Tibial artery (tissue), 4 donors: Measurements from ENCODE around the gene TAF1B.

ENCODE experiments used
- DNase-seq, 2 donors: peaks; one replicate each; pipeline ENCODE4 v3.0.0-alpha.2; 2019
- H3K27ac ChIP-seq, 2 donors: fragments of 200-600 bp; sonication (generic) in 1 of 2; 1 replicate in 1 of 2; 2 replicates in 1 of 2; pipeline ENCODE4 v1.5.1; 2018 to 2019; ENCODE audit warnings: mild to moderate bottlenecking in 1 of 2
- H3K27me3 ChIP-seq, 2 donors: fragments of 200-600 bp; sonication (generic) in 1 of 2; one replicate each; pipeline versions ENCODE4 v1.5.1 to v1.6.0; 2016 to 2019
- H3K36me3 ChIP-seq, 3 donors: fragments of 200-600 bp; sonication (generic) in 2 of 3; one replicate each; pipeline ENCODE4 v1.5.1; 2016 to 2019; ENCODE audit warnings: mild to moderate bottlenecking in 2 of 3
- H3K4me1 ChIP-seq, 4 donors: fragments of 200-600 bp; sonication (generic) in 2 of 4; 1 replicate in 3 of 4; 2 replicates in 1 of 4; pipeline ENCODE4 v1.5.1; 2016 to 2019
- H3K4me3 ChIP-seq, 2 donors: fragments of 200-600 bp; sonication (generic) in 1 of 2; 1 replicate in 1 of 2; 2 replicates in 1 of 2; pipeline ENCODE4 v1.5.1; 2018 to 2019; ENCODE audit warnings: mild to moderate bottlenecking in 2 of 2
- H3K9me3 ChIP-seq, 3 donors: fragments of 200-600 bp; sonication (generic) in 1 of 3; one replicate each; pipeline ENCODE4 v1.5.1; 2016 to 2019
- CTCF ChIP-seq, 2 experiments: fragments of 200-600 bp in 1 of 2; fragments of 450-650 bp in 1 of 2; IDR thresholded peaks; one replicate each; pipeline ENCODE4 v1.5.1; 2017 to 2019; ENCODE audit warnings: antibody characterized with exemption in 2 of 2, mild to moderate bottlenecking in 1 of 2, moderate library complexity in 1 of 2
- intact Hi-C: fragments of 100-400 bp; cut with DNase I; formaldehyde crosslinking; loops from one replicate; pipeline ENCODE4 v1.15.0; 2023; ENCODE audit warnings: low total_unique reads

The TAF1B gene

GRCh38 chr2:9908639-9909038 lies 65.4 kb downstream of the TAF1B start:
- H3K27ac ChIP-seq = no peak overlapping the region
- intact Hi-C loops = no loop called here
- H3K4me3 ChIP-seq = no peak overlapping the region
- DNase-seq = no peak
- H3K27me3 ChIP-seq = no peaks in the 10 kb centered on the region
- H3K9me3 ChIP-seq = no peaks in the 10 kb centered on the region
- no peak for TF ChIP-seq CTCF (IDR thresholded peaks at IDR 0.05)
- no peaks in the 10 kb centered on the region for H3K4me1 ChIP-seq
- H3K36me3 ChIP-seq = peaks cover 7 to 9% (median 7%) of the 10 kb centered on the region in 3 donors

- no peak overlapping the region for H3K27ac ChIP-seq
- no peak for DNase-seq
- H3K9me3 ChIP-seq = no peaks in the 10 kb centered on the region
- TF ChIP-seq CTCF (IDR thresholded peaks at IDR 0.05) = no peak
- no peaks in the 10 kb centered on the region for H3K27me3 ChIP-seq
- intact Hi-C loops = no loop called here
- H3K4me3 ChIP-seq = no peak overlapping the region
- H3K4me1 ChIP-seq = no peaks in the 10 kb centered on the region
- peaks cover 12% of the 10 kb centered on the region in 3 donors for H3K36me3 ChIP-seq
Measured at GRCh38 chr2:9909106-9909505, 65.8 kb downstream of the TAF1B start.

GRCh38 chr2:9910699-9911098 lies 67.4 kb downstream of the TAF1B start:
- Histone ChIP-seq H3K9me3 (no peaks in the 10 kb centered on the region), H3K36me3 (peaks cover 19 to 20% (median 19%) of the 10 kb centered on the region in 3 donors), H3K4me3 (no peak overlapping the region), H3K27ac (no peak overlapping the region), H3K4me1 (no peaks in the 10 kb centered on the region), H3K27me3 (no peaks in the 10 kb centered on the region)
- TF ChIP-seq CTCF (IDR thresholded peaks at IDR 0.05) = no peak
- intact Hi-C loops = no loop called here
- no peak for DNase-seq

- intact Hi-C loops = no loop called here
- Histone ChIP-seq H3K36me3 (peaks cover 19 to 20% (median 19%) of the 10 kb centered on the region in 3 donors), H3K27me3 (no peaks in the 10 kb centered on the region), H3K4me1 (no peaks in the 10 kb centered on the region), H3K4me3 (no peak overlapping the region), H3K9me3 (no peaks in the 10 kb centered on the region), H3K27ac (no peak overlapping the region)
- TF ChIP-seq CTCF (IDR thresholded peaks at IDR 0.05) = no peak
- no peak for DNase-seq
Measured at GRCh38 chr2:9912468-9912867, 69.2 kb downstream of the TAF1B start.

GRCh38 chr2:9914384-9915065 lies 71.3 kb downstream of the TAF1B start:
- no peak for TF ChIP-seq CTCF (IDR thresholded peaks at IDR 0.05)
- H3K36me3 ChIP-seq = peaks cover 19 to 28% (median 20%) of the 10 kb centered on the region in 3 donors
- no peak overlapping the region for H3K27ac ChIP-seq
- no peak overlapping the region for H3K4me3 ChIP-seq
- no peak for DNase-seq
- H3K27me3 ChIP-seq = no peaks in the 10 kb centered on the region
- H3K9me3 ChIP-seq = no peaks in the 10 kb centered on the region
- H3K4me1 ChIP-seq = no peaks in the 10 kb centered on the region
- intact Hi-C loops = no loop called here
